ENCODE measurements around the gene CLCN4. TPM values are rescaled to one million over a fixed set of nuclear protein-coding genes. Genes with fewer than 3 reads are reported as not detected.

The CLCN4 gene
- total and polyA plus RNA-seq, 9 donors: 0.36 to 4.2 (median 3.0) TPM

DNA sequence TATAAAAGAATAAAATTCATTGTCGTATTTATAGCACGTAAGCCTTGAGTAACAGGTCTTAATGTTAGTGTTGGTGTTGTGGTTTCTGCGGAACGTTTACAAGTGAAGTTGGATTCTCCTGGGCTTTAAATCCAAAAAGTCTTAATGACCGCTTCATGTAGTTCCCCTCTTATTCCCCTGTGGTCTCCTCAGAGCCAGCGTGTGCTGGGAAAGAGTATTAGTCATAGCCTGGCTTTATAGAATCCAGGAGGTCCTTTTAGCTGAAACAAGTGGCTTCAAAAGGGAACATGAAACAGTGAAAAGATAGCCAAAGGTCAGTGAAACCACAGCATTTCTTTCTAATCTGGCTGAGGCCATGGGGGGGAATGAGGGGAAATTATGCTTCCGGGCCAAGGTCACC is 79.1 kb downstream of the CLCN4 start:
- 66 to 77% (median 69%) methylated on average over 7 of the region's 7 CpGs for WGBS, 3 donors
- no peaks in the 10 kb centered on the region for H3K9me3 ChIP-seq
- no peak for DNase-seq
- H3K4me3 ChIP-seq: no peak overlapping the region
- intact Hi-C loops (cut with DNase I): no loop called here
- H3K27ac ChIP-seq: no peak overlapping the region
- H3K36me3 ChIP-seq: no peaks in the 10 kb centered on the region
- TF ChIP-seq, protein P1, sequence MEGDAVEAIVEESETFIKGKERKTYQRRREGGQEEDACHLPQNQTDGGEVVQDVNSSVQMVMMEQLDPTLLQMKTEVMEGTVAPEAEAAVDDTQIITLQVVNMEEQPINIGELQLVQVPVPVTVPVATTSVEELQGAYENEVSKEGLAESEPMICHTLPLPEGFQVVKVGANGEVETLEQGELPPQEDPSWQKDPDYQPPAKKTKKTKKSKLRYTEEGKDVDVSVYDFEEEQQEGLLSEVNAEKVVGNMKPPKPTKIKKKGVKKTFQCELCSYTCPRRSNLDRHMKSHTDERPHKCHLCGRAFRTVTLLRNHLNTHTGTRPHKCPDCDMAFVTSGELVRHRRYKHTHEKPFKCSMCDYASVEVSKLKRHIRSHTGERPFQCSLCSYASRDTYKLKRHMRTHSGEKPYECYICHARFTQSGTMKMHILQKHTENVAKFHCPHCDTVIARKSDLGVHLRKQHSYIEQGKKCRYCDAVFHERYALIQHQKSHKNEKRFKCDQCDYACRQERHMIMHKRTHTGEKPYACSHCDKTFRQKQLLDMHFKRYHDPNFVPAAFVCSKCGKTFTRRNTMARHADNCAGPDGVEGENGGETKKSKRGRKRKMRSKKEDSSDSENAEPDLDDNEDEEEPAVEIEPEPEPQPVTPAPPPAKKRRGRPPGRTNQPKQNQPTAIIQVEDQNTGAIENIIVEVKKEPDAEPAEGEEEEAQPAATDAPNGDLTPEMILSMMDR (IDR thresholded peaks at IDR 0.05): no peak
- TF ChIP-seq EP300 (IDR thresholded peaks at IDR 0.05) (no peak), POLR2A (IDR thresholded peaks at IDR 0.05) (no peak)
- H3K27me3 ChIP-seq: no peaks in the 10 kb centered on the region
- H3K4me1 ChIP-seq (ENCODE audit: insufficient read depth): no peaks in the 10 kb centered on the region

DNA sequence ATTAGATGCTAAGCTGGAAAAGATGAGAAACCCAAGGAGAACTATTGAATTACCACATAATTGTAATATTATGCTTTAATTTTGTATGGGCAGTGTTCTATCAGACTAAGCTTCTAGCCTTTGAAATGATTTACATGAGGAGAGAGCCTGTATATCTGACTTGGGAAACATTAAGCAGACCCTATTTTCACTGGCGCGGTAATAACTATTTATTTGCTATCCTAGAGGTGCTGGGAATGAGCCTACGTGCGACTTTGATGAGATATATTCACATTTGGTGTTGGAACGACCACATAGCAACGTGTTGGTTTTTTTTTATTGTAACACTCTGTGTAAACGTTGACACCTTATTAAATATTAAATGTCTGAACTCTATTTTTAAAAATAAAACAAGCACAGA is 80.5 kb downstream of the CLCN4 start:
- 65 to 75% (median 74%) methylated on average over 7 of the region's 7 CpGs for WGBS, 3 donors
- H3K4me1 ChIP-seq (ENCODE audit: insufficient read depth): no peaks in the 10 kb centered on the region
- H3K27ac ChIP-seq: no peak overlapping the region
- no peaks in the 10 kb centered on the region for H3K36me3 ChIP-seq
- no peak overlapping the region for H3K4me3 ChIP-seq
- TF ChIP-seq EP300 (IDR thresholded peaks at IDR 0.05): no peak
- TF ChIP-seq POLR2A (IDR thresholded peaks at IDR 0.05): no peak
- TF ChIP-seq, protein P1 (IDR thresholded peaks at IDR 0.05): no peak
- no peaks in the 10 kb centered on the region for H3K9me3 ChIP-seq
- no peak for DNase-seq
- no peaks in the 10 kb centered on the region for H3K27me3 ChIP-seq
- intact Hi-C loops (cut with DNase I): no loop called here

DNA sequence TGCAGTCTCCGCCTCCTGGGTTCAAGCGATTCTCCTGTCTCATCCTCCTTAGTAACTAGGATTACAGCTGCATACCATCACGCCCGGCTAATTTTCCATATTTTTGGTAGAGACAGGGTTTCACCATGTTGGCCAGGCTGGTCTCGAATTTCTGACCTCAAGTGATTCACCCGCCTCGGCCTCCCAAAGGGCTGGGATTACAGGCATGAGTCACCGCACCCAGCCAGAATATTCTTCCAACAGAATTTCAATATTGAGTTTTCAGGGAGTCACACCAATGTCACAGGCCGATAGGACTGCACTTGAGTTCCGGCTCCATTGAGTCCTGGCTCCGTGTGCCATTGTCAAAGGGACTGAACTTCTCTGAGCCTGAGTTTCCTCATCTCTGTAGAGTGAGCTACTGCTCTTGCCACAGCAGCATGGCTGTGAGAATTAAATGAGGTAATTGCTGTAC is 82.9 kb downstream of the CLCN4 start:
- no peak overlapping the region for H3K4me3 ChIP-seq
- H3K36me3 ChIP-seq: no peaks in the 10 kb centered on the region
- no peak for DNase-seq
- no peak overlapping the region for H3K27ac ChIP-seq
- no peaks in the 10 kb centered on the region for H3K27me3 ChIP-seq
- TF ChIP-seq EP300 (IDR thresholded peaks at IDR 0.05) (no peak), POLR2A (IDR thresholded peaks at IDR 0.05) (no peak)
- TF ChIP-seq, protein P1 (IDR thresholded peaks at IDR 0.05): no peak
- intact Hi-C loops (cut with DNase I): no loop called here
- no peaks in the 10 kb centered on the region for H3K9me3 ChIP-seq
- no peaks in the 10 kb centered on the region for H3K4me1 ChIP-seq (ENCODE audit: insufficient read depth)
- 72 to 83% (median 79%) methylated on average over 11 of the region's 11 CpGs for WGBS, 3 donors

DNA sequence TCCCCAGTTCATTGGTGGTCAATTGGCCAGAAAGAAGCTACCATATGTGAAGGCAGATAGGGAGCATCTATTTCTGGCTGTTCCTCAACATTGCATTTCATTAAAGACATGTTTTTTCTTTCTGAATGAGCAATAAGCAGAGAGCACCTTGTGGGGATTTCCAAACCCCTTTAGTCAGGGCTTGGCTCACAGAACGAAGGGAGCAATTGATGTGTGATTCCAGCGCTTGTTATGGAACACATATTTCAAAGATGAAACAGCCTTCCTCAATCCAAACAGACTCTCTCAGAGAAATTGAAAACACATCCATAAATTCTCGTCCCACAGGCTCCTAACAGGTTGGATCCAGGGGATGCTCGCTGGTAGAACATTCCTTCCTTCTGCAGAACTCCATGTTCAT is 84.1 kb downstream of the CLCN4 start:
- intact Hi-C loops (cut with DNase I): no loop called here
- WGBS, 3 donors: 22 to 35% (median 27%) methylated on average over 4 of the region's 4 CpGs
- H3K4me1 ChIP-seq (ENCODE audit: insufficient read depth): peaks cover 4% of the 10 kb centered on the region
- H3K4me3 ChIP-seq: no peak overlapping the region
- H3K9me3 ChIP-seq: no peaks in the 10 kb centered on the region
- no peak for DNase-seq
- H3K27me3 ChIP-seq: no peaks in the 10 kb centered on the region
- TF ChIP-seq POLR2A (IDR thresholded peaks at IDR 0.05): no peak
- TF ChIP-seq, protein P1 (IDR thresholded peaks at IDR 0.05): no peak
- no peak for TF ChIP-seq EP300 (IDR thresholded peaks at IDR 0.05)
- H3K36me3 ChIP-seq: no peaks in the 10 kb centered on the region
- H3K27ac ChIP-seq: no peak overlapping the region

All from ovary (tissue), 9 donors.